Muscle layer of colon (tissue), 2 donors: Measurements from ENCODE around the gene ANKRD1.

Experiments
- H3K27ac ChIP-seq: one replicate; pipeline ENCODE4 v1.7.0; 2013; ENCODE audit warnings: low read depth, mild to moderate bottlenecking, low read length, moderate library complexity
- H3K27me3 ChIP-seq, 2 donors: one replicate each; pipeline ENCODE4 v1.7.0; 2013; ENCODE audit warnings: low read length in 2 of 2, mild to moderate bottlenecking in 2 of 2; ENCODE audit not compliant: insufficient read depth in 2 of 2, control insufficient read depth in 1 of 2
- H3K36me3 ChIP-seq: one replicate; pipeline ENCODE4 v1.7.0; 2013; ENCODE audit warnings: mild to moderate bottlenecking, low read length; ENCODE audit not compliant: insufficient read depth
- H3K4me1 ChIP-seq: one replicate; pipeline ENCODE4 v1.7.0; 2013; ENCODE audit warnings: mild to moderate bottlenecking, low read length; ENCODE audit not compliant: insufficient read depth
- H3K4me3 ChIP-seq, 2 donors: one replicate each; pipeline ENCODE4 v1.7.0; 2013; ENCODE audit warnings: low read length in 2 of 2, low read depth in 1 of 2, mild to moderate bottlenecking in 1 of 2, moderate library complexity in 1 of 2
- H3K9ac ChIP-seq: one replicate; pipeline ENCODE4 v1.7.0; 2013; ENCODE audit warnings: low read length
- H3K9me3 ChIP-seq: one replicate; pipeline ENCODE4 v1.7.0; 2013; ENCODE audit warnings: mild to moderate bottlenecking, low read length
- donor health status: abdominal sarcoma.
- donor health status: Adenocarcinoma of cecum.

The ANKRD1 gene

DNA sequence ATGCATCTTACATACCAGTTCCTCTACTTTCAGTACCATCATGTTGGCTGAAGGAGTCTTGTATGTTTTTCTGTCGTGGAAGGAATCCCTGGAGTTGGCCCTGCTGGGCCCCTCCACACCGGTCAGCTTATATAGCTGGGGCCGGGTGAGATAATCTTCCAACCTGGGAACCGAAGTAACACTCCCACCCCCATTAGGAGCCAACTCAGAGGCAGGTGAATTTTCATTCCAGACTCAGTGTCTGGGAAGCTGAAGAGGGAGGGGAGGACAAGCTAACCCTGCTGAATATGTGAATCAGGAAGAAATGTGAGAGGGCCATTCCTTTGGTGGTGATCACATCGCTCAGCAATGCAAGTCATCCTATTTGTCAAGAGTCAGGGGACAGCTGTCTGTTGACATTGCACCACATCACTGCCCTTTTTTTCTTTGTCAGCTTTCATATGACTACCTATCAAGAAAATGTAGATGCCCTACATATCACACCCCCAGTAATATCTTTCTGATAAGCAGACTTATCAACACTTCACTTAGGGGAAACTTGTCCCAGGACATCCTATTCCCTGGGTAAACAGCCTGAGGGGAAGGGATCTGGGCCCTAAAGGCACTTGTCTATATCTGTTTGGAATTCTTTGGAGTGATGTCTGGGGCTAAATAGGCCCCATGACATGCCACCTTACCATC is at the start of gene ANKRD1:
TSS of gene ANKRD1 (minus strand) at position 102 of the 681 bp plus-strand sequence. CDS start at position 42, 60 bp downstream.
- Histone ChIP-seq H3K27me3 (no peaks in the 10 kb centered on the region), H3K9me3 (no peaks in the 10 kb centered on the region), H3K4me3 (no peak within 1 kb of the TSS), H3K27ac (no peak within 1 kb of the TSS), H3K4me1 (no peaks in the 10 kb centered on the region), H3K9ac (no peak within 1 kb of the TSS), H3K36me3 (no peaks in the 10 kb centered on the region)

DNA sequence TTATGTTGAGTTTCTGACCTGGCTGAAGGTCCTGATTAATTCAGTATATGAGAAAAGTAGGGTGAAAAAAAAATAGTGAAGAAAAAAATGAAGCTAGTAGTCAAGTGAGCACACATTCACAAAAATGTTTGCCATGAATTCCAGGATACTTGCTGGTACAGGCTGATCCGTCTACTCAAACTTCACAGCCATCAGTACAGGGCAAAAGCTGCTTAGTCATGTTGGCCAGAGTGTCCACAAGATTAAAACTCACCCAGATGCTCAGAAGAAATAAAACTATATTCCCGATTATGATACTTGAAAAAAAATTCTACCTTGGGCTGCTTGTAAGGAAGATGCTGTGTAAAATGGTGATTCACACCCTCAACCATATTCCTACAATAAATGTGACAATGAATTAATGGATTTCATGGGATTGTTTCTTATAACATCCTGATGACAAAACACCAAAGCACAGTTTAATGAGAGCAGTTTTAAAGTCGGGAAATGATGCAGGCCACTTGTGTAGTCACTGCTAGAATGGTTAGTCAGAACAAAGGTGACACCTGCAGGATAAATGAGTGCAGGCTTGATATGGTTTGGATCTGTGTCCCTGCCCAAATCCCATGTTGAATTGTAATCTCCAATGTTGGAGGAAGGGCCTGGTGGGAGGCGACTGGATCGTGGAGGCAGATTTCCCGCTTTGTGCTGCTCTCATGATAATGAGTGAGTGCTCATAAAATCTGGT is 49.2 kb upstream of the ANKRD1 start:
- H3K27me3 ChIP-seq, result no peaks in the 10 kb centered on the region
- no peaks in the 10 kb centered on the region for H3K36me3 ChIP-seq
- no peak overlapping the region for H3K9ac ChIP-seq
- no peak overlapping the region for H3K4me3 ChIP-seq
- no peaks in the 10 kb centered on the region for H3K9me3 ChIP-seq
- H3K27ac ChIP-seq, result no peak overlapping the region
- no peaks in the 10 kb centered on the region for H3K4me1 ChIP-seq

DNA sequence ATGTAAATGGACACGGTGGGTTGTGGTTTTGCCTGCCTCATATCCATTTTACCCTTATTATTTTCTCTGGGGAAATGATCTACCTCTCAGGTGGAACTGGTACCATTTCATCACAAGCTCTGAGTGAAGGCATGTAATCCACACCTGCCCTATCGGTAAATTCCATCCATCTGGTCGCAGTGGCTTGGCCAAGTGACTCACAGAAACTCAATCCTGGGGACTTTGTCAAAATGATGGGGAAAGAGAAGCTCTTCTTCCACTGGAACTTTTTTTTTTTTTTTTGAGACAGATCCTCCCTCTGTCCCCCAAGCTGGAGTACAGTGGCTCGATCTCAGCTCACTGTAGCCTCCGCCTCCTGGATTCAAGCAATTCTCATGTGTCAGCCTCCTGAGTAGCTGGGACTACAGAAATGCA is 48.2 kb upstream of the ANKRD1 start:
- H3K4me1 ChIP-seq, result no peaks in the 10 kb centered on the region
- H3K4me3 ChIP-seq, result no peak overlapping the region
- H3K36me3 ChIP-seq, result no peaks in the 10 kb centered on the region
- H3K27me3 ChIP-seq, result no peaks in the 10 kb centered on the region
- no peak overlapping the region for H3K9ac ChIP-seq
- no peak overlapping the region for H3K27ac ChIP-seq
- H3K9me3 ChIP-seq, result no peaks in the 10 kb centered on the region

DNA sequence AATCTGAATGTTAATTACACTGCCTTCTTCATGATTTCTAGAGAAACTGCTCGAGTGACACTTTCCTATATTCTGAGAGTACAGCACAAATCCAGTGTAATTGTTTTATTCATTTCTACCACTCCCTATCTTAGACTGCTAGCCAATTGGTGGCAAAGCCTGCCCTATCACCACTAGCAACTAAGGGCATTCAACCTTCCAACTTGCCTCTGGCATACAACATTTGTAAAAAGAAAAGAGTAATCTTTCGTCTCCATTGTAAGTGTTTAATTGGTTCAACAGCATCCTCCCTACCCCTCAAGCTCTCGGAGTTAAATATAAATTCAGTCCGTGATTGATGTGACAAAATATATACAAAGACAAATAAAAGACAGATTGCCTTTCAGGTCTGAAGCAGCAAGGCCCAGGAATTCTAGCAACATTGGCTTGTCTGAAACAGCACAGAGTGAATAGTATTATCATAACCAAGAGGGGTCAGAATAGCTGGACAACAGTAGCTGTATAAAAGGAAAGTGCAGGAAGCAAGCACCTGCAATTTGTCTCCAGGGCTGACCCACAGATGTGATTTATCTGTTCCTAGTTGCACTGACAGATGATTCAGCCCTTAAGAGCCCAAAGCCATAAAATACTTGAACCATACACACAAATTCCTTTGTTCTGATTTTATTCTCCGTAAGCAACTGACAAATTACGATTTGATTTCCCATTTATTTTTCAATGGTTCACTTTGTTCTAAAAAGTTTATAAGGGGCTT is 47.6 kb upstream of the ANKRD1 start:
- Histone ChIP-seq H3K36me3 (no peaks in the 10 kb centered on the region), H3K27me3 (no peaks in the 10 kb centered on the region), H3K9me3 (no peaks in the 10 kb centered on the region), H3K4me3 (no peak overlapping the region), H3K27ac (no peak overlapping the region), H3K4me1 (no peaks in the 10 kb centered on the region), H3K9ac (no peak overlapping the region)

DNA sequence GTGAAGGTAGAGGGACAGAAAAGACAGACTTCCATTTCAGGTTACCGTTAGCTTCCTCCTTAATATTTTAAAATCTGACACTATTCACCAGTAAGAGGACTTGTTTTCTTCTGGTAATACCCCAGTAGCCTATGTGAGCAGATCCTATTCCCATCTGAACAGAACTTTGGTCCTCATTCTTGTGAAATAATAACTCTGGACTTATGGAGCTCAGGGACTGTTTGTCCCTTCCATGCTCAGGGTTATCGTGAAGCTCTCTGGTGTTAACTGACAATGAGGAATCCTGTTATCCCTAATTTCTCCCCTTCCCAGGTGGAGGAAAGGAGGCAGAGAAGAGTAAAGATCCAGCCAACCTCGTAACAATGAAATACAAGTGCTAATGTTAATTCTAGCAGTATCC is 47.0 kb upstream of the ANKRD1 start:
- no peak overlapping the region for H3K27ac ChIP-seq
- no peak overlapping the region for H3K4me3 ChIP-seq
- H3K4me1 ChIP-seq, result no peaks in the 10 kb centered on the region

DNA sequence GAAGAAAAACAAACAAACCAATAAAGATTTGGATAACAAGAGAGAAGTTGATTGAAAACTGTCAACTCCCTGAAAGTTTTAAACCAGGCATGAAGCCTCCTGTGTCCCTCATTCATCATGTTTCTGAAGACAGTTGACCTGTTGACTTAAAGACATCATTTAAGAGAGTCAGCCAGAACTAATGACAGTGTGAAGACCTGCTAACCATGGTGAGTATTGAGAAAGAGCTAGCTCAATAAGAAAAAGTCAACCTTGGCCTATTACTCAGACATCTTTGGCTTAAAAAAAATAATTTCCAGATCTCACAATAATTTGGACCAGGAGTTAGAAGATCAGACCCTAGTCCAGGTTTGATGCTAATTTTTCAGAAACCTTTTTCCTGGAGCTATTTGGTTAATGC is 45.3 kb upstream of the ANKRD1 start:
- H3K27me3 ChIP-seq, result no peaks in the 10 kb centered on the region
- H3K4me3 ChIP-seq, result no peak overlapping the region
- H3K27ac ChIP-seq, result no peak overlapping the region

More for the DNA sequence above, 47.0 kb upstream of the ANKRD1 start:
- no peaks in the 10 kb centered on the region for H3K9me3 ChIP-seq
- H3K36me3 ChIP-seq, result no peaks in the 10 kb centered on the region
- H3K9ac ChIP-seq, result no peak overlapping the region
- no peaks in the 10 kb centered on the region for H3K27me3 ChIP-seq

DNA sequence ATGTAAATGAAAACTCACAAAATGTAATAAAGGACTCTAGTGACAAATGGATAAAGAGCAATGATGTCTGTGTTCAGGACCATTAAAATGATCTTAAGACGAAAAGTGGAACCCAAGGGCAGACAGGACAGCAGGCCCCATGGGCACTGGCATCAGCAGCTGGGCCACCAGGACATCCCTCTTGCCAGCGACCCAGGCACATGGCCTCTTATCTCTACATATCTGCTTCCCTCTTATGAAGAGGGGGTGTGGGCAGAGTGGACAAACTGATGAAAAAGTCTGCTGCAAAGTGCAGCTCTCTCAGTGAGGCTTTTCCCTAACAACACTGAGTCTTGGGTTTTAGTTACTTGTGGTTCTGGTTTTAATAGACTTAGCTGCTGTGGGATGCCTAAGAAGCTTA is 44.8 kb upstream of the ANKRD1 start:
- Histone ChIP-seq H3K4me3 (no peak overlapping the region), H3K27ac (no peak overlapping the region), H3K9ac (no peak overlapping the region), H3K4me1 (no peaks in the 10 kb centered on the region), H3K27me3 (no peaks in the 10 kb centered on the region), H3K9me3 (no peaks in the 10 kb centered on the region), H3K36me3 (no peaks in the 10 kb centered on the region)

More for the DNA sequence above, 45.3 kb upstream of the ANKRD1 start:
- Histone ChIP-seq H3K36me3 (no peaks in the 10 kb centered on the region), H3K4me1 (no peaks in the 10 kb centered on the region), H3K9me3 (no peaks in the 10 kb centered on the region), H3K9ac (no peak overlapping the region)

DNA sequence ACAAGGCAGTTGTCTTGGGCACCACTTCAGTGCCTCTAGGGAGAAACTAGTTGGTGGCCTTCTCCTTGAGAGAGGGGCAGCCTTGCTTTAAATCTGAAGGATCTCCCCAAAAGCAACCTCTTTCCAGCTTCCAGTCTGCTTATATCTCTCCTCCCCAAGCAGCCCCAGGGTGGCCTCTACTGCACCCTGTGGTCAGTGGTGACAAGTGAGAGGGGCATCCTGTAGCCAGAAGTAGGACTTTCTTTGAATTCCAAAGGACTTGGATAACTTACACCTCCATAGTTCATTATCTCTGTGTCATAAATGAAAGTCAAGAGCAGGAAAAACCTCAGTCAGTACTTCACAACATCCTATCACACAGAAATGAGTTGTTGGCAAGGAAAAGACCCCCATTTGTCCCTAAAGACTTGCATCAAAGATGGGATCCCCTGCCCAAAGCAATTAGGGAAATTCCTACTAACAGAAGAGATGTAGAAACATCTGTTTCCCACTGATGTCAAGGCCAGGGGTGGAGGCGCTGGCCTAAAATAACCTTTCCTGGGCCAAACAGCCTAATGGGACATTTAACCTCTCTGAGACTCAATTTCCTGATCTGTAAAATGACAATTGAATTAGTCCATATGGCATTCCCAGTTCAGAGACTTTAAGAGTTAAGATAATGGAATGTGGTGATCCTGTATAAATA is 44.0 kb upstream of the ANKRD1 start:
- Histone ChIP-seq H3K4me1 (no peaks in the 10 kb centered on the region), H3K9ac (no peak overlapping the region), H3K27ac (no peak overlapping the region), H3K4me3 (no peak overlapping the region), H3K27me3 (no peaks in the 10 kb centered on the region), H3K36me3 (no peaks in the 10 kb centered on the region), H3K9me3 (no peaks in the 10 kb centered on the region)

DNA sequence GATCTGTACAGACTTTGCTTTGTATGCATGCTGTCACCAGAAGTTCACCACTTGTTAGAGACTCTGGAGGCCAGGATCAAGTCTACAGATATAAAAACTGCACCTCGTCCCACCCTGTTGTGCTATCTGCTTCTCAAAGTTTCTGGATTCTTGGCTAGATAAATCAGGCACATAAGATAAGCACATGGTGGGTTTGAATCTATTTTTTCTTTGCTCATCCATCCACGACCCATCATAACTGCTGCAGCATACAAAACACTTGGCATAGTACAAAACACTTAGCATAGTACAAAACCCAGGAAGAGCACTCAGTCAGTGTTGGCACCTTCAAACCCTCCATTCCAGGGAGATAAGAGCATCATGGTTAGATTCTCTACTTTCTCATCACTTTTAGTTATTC is 42.4 kb upstream of the ANKRD1 start:
- H3K4me1 ChIP-seq, result no peaks in the 10 kb centered on the region
- no peak overlapping the region for H3K27ac ChIP-seq
- H3K9me3 ChIP-seq, result no peaks in the 10 kb centered on the region
- no peaks in the 10 kb centered on the region for H3K36me3 ChIP-seq
- H3K4me3 ChIP-seq, result no peak overlapping the region
- H3K9ac ChIP-seq, result no peak overlapping the region
- no peaks in the 10 kb centered on the region for H3K27me3 ChIP-seq

DNA sequence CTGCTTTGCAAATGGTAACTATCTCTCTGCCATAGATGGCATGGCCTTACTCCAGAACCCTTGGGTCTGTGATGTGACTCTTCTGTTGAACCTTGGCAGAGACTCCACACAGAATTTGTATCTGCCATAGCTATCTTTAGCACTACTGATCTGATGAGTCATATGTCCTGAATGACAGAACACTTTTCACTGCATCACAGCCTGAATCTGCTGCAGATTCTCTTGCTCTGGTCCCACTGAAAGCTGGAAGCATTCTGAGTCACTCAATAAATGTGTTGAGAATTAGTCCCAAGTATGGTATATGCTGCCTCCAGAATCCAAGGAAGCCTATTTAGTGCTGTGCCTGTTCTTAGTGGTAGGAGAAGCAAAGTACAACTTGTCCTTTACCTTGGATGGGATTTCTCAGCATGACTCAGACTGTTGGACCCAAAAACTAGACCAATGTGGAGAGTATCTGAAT is 39.5 kb upstream of the ANKRD1 start:
- Histone ChIP-seq H3K27ac (no peak overlapping the region), H3K4me3 (no peak overlapping the region), H3K36me3 (no peaks in the 10 kb centered on the region), H3K9me3 (no peaks in the 10 kb centered on the region), H3K4me1 (no peaks in the 10 kb centered on the region), H3K9ac (no peak overlapping the region), H3K27me3 (no peaks in the 10 kb centered on the region)

DNA sequence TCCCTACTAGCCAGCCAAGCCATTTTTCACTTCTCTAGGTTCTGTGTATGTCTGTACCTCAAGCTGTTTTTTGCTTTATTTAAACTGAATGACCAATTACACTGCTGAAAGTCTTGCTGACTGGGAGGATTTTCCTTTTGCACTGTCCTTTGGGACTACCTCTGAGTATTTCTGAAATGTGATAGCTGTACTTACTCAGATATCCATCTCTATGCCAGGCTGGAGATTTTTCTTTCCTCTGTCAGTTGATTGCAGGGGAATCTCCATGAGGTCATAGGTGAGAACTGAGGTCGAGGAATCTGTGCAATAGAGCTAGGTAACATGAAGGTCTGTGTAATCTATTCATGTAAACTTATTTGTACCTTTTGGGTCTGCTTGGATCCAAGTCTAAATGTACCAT is 38.9 kb upstream of the ANKRD1 start:
- H3K36me3 ChIP-seq, result no peaks in the 10 kb centered on the region
- no peak overlapping the region for H3K4me3 ChIP-seq
- no peaks in the 10 kb centered on the region for H3K27me3 ChIP-seq
- H3K4me1 ChIP-seq, result no peaks in the 10 kb centered on the region
- no peak overlapping the region for H3K27ac ChIP-seq
- H3K9me3 ChIP-seq, result no peaks in the 10 kb centered on the region
- H3K9ac ChIP-seq, result no peak overlapping the region
